ENCODE results near the gene CDKN2AIPNL. TPM values are rescaled to one million over a fixed set of nuclear protein-coding genes. Genes with fewer than 3 reads are reported as not detected.

Gene CDKN2AIPNL
- total and polyA plus RNA-seq, 2 of the 13 experiments (the other 11 are each of a cell fraction or from before 2014, with no cell fraction given), result 17.4 to 46.5 TPM

DNA sequence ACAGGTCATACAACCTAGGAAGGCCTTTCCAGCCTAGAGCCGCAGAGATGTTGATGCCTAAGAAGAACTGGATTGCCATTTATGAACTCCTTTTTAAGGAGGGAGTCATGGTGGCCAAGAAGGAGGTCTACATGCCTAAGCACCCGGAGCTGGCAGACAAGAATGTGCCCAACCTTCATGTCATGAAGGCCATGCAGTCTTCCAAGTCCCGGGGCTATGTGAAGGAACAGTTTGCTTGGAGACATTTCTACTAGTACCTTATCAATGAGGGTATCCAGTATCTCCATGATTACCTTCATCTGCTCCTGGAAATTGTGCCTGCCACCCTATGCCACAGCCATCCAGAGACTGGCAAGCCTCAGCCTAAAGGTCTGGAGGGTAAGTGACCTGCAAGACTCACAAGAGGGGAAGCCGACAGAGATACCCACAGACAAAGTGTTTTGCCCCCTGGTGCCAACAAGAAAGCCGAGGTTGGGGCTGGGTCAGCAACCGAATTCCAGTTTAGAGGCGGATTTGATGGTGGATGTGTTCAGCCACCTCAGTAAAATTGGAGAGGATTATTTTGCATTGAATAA is 11.2 kb upstream of the CDKN2AIPNL start:
- no peak for DNase-seq (ENCODE audit: low spot score)
- CTCF ChIA-PET (ENCODE audit: low intra/inter-chr PET ratio, low total read pairs), result no interaction called here

More for the DNA sequence above, 11.2 kb upstream of the CDKN2AIPNL start:
- no peaks in the 10 kb centered on the region for H3K27me3 ChIP-seq (ENCODE audit: control insufficient read depth in 1 of 2, insufficient read depth in 2 of 2, low read length in 2 of 2)
- H2AFZ ChIP-seq (ENCODE audit: low read length), result no peak overlapping the region
- no peak overlapping the region for H3K4me2 ChIP-seq (ENCODE audit: low read depth, low read length)
- no peak overlapping the region for H3K27ac ChIP-seq (ENCODE audit: extremely low read length, insufficient read depth, low read length)
- in situ Hi-C loops (cut with HindIII; ENCODE audit: extremely low pct_ligation_motif_present, low pct_unique_long_range_greater_than_20kb), result no loop called here
- no TSS peak for BruUV-seq (replicated peaks)
- no peaks in the 10 kb centered on the region for H3K79me2 ChIP-seq (ENCODE audit: insufficient read depth, low read length)
- intact Hi-C loops (cut with micrococcal nuclease; ENCODE audit: unreplicated experiment), result no loop called here
- TF ChIP-seq KLF6 (CRISPR knock-in tag; IDR thresholded peaks at IDR 0.05) (no peak), FOXK2 (IDR thresholded peaks at IDR 0.05) (no peak), NR2F6 (IDR thresholded peaks at IDR 0.05) (no peak), NR2F6 (CRISPR knock-in tag; IDR thresholded peaks at IDR 0.05) (no peak), NR3C1 (CRISPR knock-in tag; IDR thresholded peaks at IDR 0.05) (no peak), SP140L (CRISPR knock-in tag; IDR thresholded peaks at IDR 0.05; ENCODE audit: borderline replicate concordance) (no peak), TRIM24 (CRISPR knock-in tag; IDR thresholded peaks at IDR 0.05) (no peak), MXD4 (CRISPR knock-in tag; IDR thresholded peaks at IDR 0.05) (no peak), JDP2 (CRISPR knock-in tag; IDR thresholded peaks at IDR 0.05; ENCODE audit: borderline replicate concordance) (no peak), ZNF567 (CRISPR knock-in tag; IDR thresholded peaks at IDR 0.05; ENCODE audit: borderline replicate concordance) (no peak), PHF5A (CRISPR knock-in tag; IDR thresholded peaks at IDR 0.05; ENCODE audit: low read depth, unreplicated experiment) (no peak), HCFC1 (IDR thresholded peaks at IDR 0.05; ENCODE audit: low read depth, low read length) (no peak), U2AF2 (IDR thresholded peaks at IDR 0.05; ENCODE audit: low read depth, low read length) (no peak)
- TF ChIP-seq, protein P1, sequence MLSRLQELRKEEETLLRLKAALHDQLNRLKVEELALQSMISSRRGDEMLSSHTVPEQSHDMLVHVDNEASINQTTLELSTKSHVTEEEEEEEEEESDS (CRISPR knock-in tag; IDR thresholded peaks at IDR 0.05; ENCODE audit: borderline replicate concordance), result no peak
- TF ChIP-seq, protein P2, sequence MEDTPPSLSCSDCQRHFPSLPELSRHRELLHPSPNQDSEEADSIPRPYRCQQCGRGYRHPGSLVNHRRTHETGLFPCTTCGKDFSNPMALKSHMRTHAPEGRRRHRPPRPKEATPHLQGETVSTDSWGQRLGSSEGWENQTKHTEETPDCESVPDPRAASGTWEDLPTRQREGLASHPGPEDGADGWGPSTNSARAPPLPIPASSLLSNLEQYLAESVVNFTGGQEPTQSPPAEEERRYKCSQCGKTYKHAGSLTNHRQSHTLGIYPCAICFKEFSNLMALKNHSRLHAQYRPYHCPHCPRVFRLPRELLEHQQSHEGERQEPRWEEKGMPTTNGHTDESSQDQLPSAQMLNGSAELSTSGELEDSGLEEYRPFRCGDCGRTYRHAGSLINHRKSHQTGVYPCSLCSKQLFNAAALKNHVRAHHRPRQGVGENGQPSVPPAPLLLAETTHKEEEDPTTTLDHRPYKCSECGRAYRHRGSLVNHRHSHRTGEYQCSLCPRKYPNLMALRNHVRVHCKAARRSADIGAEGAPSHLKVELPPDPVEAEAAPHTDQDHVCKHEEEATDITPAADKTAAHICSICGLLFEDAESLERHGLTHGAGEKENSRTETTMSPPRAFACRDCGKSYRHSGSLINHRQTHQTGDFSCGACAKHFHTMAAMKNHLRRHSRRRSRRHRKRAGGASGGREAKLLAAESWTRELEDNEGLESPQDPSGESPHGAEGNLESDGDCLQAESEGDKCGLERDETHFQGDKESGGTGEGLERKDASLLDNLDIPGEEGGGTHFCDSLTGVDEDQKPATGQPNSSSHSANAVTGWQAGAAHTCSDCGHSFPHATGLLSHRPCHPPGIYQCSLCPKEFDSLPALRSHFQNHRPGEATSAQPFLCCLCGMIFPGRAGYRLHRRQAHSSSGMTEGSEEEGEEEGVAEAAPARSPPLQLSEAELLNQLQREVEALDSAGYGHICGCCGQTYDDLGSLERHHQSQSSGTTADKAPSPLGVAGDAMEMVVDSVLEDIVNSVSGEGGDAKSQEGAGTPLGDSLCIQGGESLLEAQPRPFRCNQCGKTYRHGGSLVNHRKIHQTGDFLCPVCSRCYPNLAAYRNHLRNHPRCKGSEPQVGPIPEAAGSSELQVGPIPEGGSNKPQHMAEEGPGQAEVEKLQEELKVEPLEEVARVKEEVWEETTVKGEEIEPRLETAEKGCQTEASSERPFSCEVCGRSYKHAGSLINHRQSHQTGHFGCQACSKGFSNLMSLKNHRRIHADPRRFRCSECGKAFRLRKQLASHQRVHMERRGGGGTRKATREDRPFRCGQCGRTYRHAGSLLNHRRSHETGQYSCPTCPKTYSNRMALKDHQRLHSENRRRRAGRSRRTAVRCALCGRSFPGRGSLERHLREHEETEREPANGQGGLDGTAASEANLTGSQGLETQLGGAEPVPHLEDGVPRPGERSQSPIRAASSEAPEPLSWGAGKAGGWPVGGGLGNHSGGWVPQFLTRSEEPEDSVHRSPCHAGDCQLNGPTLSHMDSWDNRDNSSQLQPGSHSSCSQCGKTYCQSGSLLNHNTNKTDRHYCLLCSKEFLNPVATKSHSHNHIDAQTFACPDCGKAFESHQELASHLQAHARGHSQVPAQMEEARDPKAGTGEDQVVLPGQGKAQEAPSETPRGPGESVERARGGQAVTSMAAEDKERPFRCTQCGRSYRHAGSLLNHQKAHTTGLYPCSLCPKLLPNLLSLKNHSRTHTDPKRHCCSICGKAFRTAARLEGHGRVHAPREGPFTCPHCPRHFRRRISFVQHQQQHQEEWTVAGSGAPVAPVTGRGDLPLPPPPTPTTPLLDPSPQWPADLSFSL (CRISPR knock-in tag; IDR thresholded peaks at IDR 0.05), result no peak
- TF ChIP-seq, protein P3, sequence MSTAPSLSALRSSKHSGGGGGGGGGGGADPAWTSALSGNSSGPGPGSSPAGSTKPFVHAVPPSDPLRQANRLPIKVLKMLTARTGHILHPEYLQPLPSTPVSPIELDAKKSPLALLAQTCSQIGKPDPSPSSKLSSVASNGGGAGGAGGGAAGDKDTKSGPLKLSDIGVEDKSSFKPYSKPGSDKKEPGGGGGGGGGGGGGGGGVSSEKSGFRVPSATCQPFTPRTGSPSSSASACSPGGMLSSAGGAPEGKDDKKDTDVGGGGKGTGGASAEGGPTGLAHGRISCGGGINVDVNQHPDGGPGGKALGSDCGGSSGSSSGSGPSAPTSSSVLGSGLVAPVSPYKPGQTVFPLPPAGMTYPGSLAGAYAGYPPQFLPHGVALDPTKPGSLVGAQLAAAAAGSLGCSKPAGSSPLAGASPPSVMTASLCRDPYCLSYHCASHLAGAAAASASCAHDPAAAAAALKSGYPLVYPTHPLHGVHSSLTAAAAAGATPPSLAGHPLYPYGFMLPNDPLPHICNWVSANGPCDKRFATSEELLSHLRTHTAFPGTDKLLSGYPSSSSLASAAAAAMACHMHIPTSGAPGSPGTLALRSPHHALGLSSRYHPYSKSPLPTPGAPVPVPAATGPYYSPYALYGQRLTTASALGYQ (CRISPR knock-in tag; IDR thresholded peaks at IDR 0.05), result no peak
- TF ChIP-seq, protein P4, sequence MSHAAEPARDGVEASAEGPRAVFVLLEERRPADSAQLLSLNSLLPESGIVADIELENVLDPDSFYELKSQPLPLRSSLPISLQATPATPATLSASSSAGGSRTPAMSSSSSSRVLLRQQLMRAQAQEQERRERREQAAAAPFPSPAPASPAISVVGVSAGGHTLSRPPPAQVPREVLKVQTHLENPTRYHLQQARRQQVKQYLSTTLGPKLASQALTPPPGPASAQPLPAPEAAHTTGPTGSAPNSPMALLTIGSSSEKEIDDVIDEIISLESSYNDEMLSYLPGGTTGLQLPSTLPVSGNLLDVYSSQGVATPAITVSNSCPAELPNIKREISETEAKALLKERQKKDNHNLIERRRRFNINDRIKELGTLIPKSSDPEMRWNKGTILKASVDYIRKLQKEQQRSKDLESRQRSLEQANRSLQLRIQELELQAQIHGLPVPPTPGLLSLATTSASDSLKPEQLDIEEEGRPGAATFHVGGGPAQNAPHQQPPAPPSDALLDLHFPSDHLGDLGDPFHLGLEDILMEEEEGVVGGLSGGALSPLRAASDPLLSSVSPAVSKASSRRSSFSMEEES (CRISPR knock-in tag; IDR thresholded peaks at IDR 0.05), result no peak
- ATAC-seq (no peak), FAIRE-seq (no peak)
- POLR2A ChIA-PET, result no interaction called here
- no peaks in the 10 kb centered on the region for H4K20me1 ChIP-seq (ENCODE audit: insufficient read depth, low read length)
- peaks cover 9% of the 10 kb centered on the region; the same call in 1 of the 2 replicates for H3K9me3 ChIP-seq (ENCODE audit: low read length)
- peaks cover 21% of the 10 kb centered on the region for H3K4me1 ChIP-seq (ENCODE audit: insufficient read depth, low read length)
- 54% methylated on average over 7 of the region's 7 CpGs for WGBS (ENCODE audit: low lambda C conversion rate)
- no peak overlapping the region for H3K4me3 ChIP-seq (replicated peaks in 1 of 3; ENCODE audit: insufficient read depth in 1 of 3, low read depth in 2 of 3, low read length in 3 of 3)
- no peak overlapping the region for H3K9ac ChIP-seq (ENCODE audit: insufficient read depth, low read depth, low read length)
- no peaks in the 10 kb centered on the region for H3K36me3 ChIP-seq (replicated peaks in 1 of 2; ENCODE audit: control insufficient read depth in 1 of 2, insufficient read depth in 2 of 2, low read length in 2 of 2)

Measured in HepG2 (cell line).